Stimulated activated CD4-positive, alpha-beta T cell treated with anti-CD3 and anti-CD28 coated beads, Interleukin-4, amount 100 ng/mL, for 1 hour (primary cell): ENCODE data around the gene S1PR3.

Experiments used
- DNase-seq: peaks from one replicate; pipeline ENCODE4 v3.0.0-alpha.2; 2020

The S1PR3 gene

DNA sequence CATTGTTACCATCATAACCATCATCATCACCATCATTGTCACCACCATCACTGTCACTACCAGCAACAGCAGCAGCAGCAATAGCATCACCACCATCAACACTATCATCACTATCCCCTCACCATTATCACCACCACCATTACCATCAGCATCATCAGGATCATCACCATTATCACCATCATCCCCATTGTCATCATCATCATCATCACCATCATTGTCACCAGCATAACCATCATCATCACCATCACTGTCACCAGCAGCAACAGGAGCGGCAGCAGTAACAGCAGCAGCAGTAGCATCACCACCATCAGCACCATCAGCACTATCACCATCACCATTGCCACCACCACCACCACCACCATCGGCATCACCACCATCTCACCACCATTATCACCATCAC is 48.4 kb downstream of the S1PR3 start:
- DNase-seq, result no peak

DNA sequence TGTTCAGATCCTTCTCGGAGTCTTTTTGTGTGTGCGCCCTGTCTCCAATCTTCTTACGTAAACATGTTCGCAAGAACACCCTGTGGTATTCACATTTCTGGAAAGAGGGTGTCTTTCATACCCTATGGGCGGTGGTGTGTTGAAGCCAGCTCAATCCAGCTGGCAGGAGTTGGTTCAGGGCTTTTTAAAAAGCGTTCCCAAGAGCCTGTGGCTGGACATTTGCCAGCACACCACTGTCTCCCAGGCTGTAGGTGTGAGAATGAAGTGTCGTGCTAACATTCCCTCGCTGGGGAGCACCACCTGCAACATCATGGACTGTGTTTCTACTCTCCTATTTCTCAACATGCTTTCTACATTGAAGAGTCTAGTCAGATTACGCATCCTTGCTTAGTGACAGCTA is 51.7 kb downstream of the S1PR3 start:
- no peak for DNase-seq

DNA sequence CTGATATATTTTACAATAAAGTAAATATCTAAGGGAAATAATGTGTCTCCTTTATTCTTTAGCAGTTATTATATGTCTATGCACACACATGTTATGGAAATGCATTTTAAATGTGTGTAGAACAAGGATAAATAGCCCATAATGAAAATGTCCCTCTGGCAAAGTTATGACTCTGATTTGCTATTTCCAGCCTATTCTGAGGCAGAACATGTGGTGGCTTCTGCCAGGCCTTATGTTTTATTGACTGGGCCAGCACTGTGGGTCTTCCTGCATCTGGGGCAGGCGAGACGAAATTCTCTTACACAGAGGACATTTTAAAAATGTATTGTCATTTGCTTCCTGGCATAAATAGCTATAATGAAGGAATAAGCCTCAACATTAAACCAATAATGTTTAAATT is 52.8 kb downstream of the S1PR3 start:
- DNase-seq, result no peak

- no peak for DNase-seq
Measured at GRCh38 chr9:89044881-89045280, 53.6 kb downstream of the S1PR3 start.

- DNase-seq, result no peak
Measured at GRCh38 chr9:89046832-89047231, 55.6 kb downstream of the S1PR3 start.

GRCh38 chr9:89047667-89048066 is 56.4 kb downstream of the S1PR3 start:
- DNase-seq, result no peak

DNA sequence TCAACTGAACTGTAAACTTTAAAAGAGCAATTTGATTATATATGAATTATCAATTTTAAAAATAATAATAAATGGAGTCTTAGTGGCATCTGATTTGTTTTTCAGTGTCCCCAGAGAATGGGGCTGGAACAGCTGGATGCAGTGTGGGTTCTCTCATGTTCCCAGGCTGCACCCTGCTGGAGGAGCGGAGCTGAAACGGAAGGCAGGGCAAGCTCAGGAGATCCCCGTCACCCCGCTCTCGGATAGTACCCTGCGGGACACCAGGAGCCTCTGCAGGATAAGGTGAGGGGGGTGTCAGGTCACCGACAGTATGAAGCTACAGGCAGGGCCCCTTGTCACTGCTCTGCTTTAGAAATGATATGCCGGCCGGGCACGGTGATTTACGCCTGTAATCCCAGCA is 57.3 kb downstream of the S1PR3 start:
- no peak for DNase-seq

- no peak for DNase-seq
Measured at GRCh38 chr9:89049646-89050045, 58.4 kb downstream of the S1PR3 start.

GRCh38 chr9:89051421-89052025 is 60.3 kb downstream of the S1PR3 start:
- no peak for DNase-seq

GRCh38 chr9:89052470-89053097 is 61.3 kb downstream of the S1PR3 start:
- DNase-seq, result no peak

DNA sequence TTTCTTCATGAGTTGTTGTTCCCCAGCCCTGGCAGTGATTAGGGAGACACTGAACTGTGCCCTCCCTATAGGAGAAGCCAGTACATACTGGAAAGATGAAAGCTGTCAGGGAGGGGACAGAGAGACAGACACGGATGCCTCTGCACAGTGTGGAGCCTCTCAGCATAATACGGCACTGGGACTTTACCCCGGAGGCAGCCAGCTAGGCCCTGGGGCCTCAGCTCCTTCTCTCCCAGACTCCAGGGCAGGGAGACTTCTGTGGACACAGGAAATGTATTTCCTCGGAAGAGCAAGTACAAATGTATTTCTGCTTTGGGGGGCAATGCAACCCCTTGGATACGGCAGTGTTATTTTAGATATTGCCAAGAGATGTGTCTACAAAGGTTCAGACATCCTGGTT is 62.0 kb downstream of the S1PR3 start:
- DNase-seq, result no peak
